ENCODE measurements around the gene C1QTNF4. TPM values are rescaled to one million over a fixed set of nuclear protein-coding genes. Genes with fewer than 3 reads are reported as not detected.

C1QTNF4 gene
- total RNA-seq, 1 donor from 2014 or later = 5.6 TPM

- peak overlapping the region; percentile 63 for H3K4me3 Mint-ChIP-seq
- no peaks in the 10 kb centered on the region for H3K36me3 Mint-ChIP-seq
- peaks cover 43% of the 10 kb centered on the region for H3K27me3 Mint-ChIP-seq (ENCODE audit: low read depth)
- TF ChIP-seq, protein P1, sequence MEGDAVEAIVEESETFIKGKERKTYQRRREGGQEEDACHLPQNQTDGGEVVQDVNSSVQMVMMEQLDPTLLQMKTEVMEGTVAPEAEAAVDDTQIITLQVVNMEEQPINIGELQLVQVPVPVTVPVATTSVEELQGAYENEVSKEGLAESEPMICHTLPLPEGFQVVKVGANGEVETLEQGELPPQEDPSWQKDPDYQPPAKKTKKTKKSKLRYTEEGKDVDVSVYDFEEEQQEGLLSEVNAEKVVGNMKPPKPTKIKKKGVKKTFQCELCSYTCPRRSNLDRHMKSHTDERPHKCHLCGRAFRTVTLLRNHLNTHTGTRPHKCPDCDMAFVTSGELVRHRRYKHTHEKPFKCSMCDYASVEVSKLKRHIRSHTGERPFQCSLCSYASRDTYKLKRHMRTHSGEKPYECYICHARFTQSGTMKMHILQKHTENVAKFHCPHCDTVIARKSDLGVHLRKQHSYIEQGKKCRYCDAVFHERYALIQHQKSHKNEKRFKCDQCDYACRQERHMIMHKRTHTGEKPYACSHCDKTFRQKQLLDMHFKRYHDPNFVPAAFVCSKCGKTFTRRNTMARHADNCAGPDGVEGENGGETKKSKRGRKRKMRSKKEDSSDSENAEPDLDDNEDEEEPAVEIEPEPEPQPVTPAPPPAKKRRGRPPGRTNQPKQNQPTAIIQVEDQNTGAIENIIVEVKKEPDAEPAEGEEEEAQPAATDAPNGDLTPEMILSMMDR (IDR thresholded peaks at IDR 0.05; ENCODE audit: unreplicated experiment) = no peak
- H3K4me1 Mint-ChIP-seq = peaks cover 12% of the 10 kb centered on the region
- H3K9me3 Mint-ChIP-seq = no peaks in the 10 kb centered on the region
- DNase-seq (ENCODE audit: low spot score in 2 of 2, unreplicated experiment in 2 of 2) = no peak
- no peak overlapping the region for H3K27ac Mint-ChIP-seq
Observed at GRCh38 chr11:47592251-47592650, 2.0 kb downstream of the C1QTNF4 start.

DNA sequence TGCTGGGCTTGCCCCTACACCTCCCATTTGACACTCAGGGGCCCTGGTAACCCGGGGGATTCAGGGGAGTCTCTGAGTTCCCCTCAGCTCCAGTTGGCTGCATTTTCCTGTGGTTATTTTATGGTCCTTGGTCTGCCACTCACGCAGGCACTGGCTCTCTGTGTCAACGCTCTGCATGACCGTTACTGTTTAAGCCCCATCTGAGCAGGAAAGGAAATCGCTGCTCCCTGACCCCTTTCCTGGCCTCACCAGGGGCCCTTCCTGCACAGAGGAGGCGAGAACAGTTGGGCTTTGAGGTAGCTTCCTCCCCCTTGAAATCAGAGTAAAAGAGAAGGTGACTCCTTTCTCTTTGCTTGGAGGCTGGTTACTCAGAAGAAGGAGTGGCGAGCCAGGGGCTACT, 2.4 kb downstream of the C1QTNF4 start:
- H3K36me3 Mint-ChIP-seq = no peaks in the 10 kb centered on the region
- H3K4me1 Mint-ChIP-seq = peaks cover 12% of the 10 kb centered on the region
- H3K4me3 Mint-ChIP-seq = no peak overlapping the region
- no peak overlapping the region for H3K27ac Mint-ChIP-seq
- DNase-seq (ENCODE audit: low spot score in 2 of 2, unreplicated experiment in 2 of 2) = no peak
- TF ChIP-seq, protein P1 (IDR thresholded peaks at IDR 0.05; ENCODE audit: unreplicated experiment) = no peak
- no peaks in the 10 kb centered on the region for H3K9me3 Mint-ChIP-seq
- peaks cover 43% of the 10 kb centered on the region for H3K27me3 Mint-ChIP-seq (ENCODE audit: low read depth)

DNA sequence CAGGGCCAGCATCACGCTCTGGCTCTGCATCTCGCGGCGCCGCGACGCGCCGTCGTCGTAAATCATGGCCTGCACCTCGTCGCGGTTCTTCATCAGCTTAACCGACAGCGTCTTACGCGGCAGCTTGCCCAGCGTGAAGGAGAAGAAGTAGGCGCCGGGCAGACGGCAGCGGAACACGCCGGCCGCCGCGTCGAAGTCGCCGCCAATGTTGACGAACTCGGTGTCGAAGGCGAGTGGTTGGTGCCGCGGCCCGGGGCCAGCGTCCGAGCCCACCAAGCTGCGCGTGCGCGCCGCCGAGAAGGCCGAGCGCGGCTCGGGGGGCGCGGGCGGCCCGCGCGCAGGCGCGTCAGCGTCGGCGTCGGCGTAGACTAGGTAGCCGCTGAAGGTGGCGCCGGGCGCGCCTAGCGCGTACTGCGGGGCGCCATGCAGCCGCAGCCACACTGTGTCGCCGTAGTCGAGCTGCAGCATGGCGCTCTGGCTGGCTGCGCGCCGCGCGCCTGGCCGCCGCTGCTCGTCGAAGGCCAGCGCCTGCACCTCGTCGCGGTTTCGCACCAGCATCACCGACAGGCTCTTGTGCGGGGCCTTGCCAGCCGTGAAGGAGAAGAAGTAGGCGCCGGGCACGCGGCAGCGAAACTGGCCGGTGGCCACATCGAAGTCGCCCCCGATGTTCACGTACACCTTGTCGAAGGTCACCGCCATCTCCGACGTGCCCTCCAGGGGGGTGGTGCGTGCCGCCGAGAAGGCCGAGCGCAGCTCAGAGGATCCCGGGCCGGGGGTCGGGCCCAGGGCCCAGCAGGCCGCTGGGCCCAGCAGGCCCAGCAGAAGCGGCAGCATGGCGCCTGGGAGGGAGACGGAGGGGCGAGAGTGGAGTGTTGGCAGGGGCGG, 4.0 kb downstream of the C1QTNF4 start:
- H3K4me3 Mint-ChIP-seq = no peak overlapping the region
- DNase-seq (ENCODE audit: low spot score in 2 of 2, unreplicated experiment in 2 of 2) = no peak
- H3K27ac Mint-ChIP-seq = no peak overlapping the region
- peaks cover 34% of the 10 kb centered on the region for H3K27me3 Mint-ChIP-seq (ENCODE audit: low read depth)
- H3K36me3 Mint-ChIP-seq = no peaks in the 10 kb centered on the region
- H3K4me1 Mint-ChIP-seq = peaks cover 12% of the 10 kb centered on the region
- no peaks in the 10 kb centered on the region for H3K9me3 Mint-ChIP-seq
- TF ChIP-seq, protein P1 (IDR thresholded peaks at IDR 0.05; ENCODE audit: unreplicated experiment) = no peak

GRCh38 chr11:47589584-47589976, 4.6 kb downstream of the C1QTNF4 start:
- Mint-ChIP-seq H3K4me1 (peaks cover 10% of the 10 kb centered on the region), H3K27ac (no peak overlapping the region), H3K27me3 (ENCODE audit: low read depth) (peaks cover 28% of the 10 kb centered on the region), H3K36me3 (no peaks in the 10 kb centered on the region), H3K9me3 (no peaks in the 10 kb centered on the region), H3K4me3 (no peak overlapping the region)
- no peak for DNase-seq (ENCODE audit: low spot score in 2 of 2, unreplicated experiment in 2 of 2)
- TF ChIP-seq, protein P1 (IDR thresholded peaks at IDR 0.05; ENCODE audit: unreplicated experiment) = no peak

DNA sequence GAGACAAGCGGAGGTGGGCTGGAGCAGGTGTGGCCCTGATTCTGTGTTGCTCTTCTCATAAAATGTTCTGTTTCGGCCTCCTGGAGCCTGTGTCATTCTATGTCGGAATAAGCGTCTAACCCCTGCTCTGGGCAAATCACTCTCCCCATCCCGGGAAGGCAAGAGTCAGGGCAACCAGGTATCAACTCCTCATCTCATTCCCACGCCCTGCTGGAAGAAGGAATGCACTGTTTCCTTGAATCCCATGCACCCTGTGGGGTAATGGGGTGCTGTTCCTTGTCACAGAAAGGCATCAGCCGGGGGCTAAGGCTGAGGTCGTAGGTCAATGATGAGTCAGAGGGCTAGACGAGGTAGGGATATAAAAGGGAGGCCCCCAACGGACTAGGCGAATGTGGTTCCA, 5.1 kb downstream of the C1QTNF4 start:
- H3K36me3 Mint-ChIP-seq = peaks cover 4% of the 10 kb centered on the region
- H3K9me3 Mint-ChIP-seq = no peaks in the 10 kb centered on the region
- DNase-seq (ENCODE audit: low spot score in 2 of 2, unreplicated experiment in 2 of 2) = no peak
- peaks cover 7% of the 10 kb centered on the region for H3K4me1 Mint-ChIP-seq
- peaks cover 24% of the 10 kb centered on the region for H3K27me3 Mint-ChIP-seq (ENCODE audit: low read depth)
- TF ChIP-seq, protein P1 (IDR thresholded peaks at IDR 0.05; ENCODE audit: unreplicated experiment) = no peak
- H3K27ac Mint-ChIP-seq = no peak overlapping the region
- H3K4me3 Mint-ChIP-seq = no peak overlapping the region

All from mesothelial cell of epicardium (in vitro differentiated cells).